Medulla oblongata (tissue), 1 donor: ENCODE data around the gene CD34.

ENCODE experiments used
- DNase-seq: peaks from one replicate; pipeline ENCODE4 v3.0.0-alpha.2; 2015; ENCODE audit errors: extremely low spot score

Gene CD34

DNA sequence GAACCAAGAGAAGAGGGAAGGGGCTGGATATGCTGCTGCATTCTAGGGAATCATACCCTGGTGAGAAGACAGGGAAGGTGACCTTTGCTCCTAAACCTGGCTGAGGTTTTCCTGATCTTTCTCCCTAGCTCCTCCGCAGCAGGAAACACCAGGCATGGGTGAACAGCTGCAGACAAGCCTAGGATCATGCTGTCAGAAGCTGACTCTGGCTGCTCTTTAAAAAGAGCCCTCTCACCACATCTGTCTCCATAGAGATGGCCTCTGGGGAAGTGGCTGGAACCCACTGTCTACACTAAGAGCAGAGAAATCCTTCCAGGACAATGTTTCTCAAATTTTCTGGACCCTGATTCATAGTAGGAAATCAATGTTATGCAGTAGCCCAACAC is 57.6 kb downstream of the CD34 start:
- DNase-seq: no peak

- DNase-seq: no peak
Observed at GRCh38 chr1:207852576-207853371, 58.2 kb downstream of the CD34 start.

- DNase-seq: no peak
Observed at GRCh38 chr1:207851696-207852095, 59.2 kb downstream of the CD34 start.

DNA sequence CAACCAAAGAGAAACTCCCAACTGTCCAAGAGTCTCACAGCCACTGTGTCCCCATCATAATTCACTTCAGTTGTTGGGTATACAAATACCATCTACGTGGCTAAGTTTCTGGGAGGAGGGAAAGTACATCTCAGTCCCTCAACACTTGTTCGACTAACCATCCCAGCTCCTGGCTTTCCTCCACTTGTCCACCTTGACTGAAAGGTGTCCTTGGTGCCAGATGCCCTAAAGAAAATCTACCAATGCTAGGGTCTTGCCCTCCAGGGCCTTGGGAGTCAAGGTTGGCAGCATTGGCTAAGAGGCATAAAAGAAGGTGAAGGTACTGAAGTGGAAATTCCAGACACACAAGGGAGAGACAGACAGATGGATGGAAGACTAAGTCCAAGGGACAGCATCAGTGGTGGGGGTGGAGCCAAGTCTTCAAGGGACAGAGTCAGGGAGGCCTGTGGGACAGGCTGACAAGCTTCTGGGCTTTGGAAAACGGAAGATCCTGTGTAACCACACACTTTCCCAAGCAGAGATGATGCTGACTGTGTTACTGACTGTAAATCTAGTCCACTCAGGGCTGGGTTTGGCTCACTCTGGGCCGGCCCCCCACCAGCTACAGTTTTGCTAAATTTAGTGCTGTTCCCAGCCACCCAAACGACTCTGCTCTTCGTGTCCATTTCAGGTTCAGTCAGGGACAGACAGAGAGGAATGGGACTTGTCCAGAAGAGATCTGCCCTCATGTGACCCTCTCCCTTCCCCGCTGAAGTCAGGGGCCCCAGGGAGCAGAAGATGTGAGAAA is 60.1 kb downstream of the CD34 start:
- no peak for DNase-seq

GRCh38 chr1:207849646-207850045 is 61.3 kb downstream of the CD34 start:
- no peak for DNase-seq

DNA sequence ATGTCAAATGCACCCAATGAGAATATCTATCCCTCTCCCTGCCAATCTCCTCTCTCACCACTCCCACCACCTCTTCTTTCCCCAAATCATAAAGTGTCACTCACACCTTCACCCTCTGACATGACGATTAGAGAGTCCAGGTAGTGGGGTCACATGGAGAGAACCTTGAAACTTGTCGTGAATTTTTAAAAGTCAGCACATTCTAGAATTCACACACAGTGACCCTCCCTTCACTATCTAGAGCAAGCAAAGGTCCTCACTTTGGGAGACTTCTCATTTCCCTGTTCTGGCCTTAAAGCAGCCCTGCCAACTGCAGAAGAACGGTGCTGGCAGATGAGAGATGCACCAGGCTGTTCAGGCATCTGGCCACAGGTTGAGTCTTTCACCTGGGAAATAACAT is 61.9 kb downstream of the CD34 start:
- no peak for DNase-seq

GRCh38 chr1:207848234-207848633 is 62.7 kb downstream of the CD34 start:
- DNase-seq: no peak

- no peak for DNase-seq
Observed at GRCh38 chr1:207847116-207847515, 63.8 kb downstream of the CD34 start.

GRCh38 chr1:207845109-207845508 is 65.8 kb downstream of the CD34 start:
- peak; percentile 77 for DNase-seq

GRCh38 chr1:207844371-207844770 is 66.6 kb downstream of the CD34 start:
- DNase-seq: peak; percentile 52

DNA sequence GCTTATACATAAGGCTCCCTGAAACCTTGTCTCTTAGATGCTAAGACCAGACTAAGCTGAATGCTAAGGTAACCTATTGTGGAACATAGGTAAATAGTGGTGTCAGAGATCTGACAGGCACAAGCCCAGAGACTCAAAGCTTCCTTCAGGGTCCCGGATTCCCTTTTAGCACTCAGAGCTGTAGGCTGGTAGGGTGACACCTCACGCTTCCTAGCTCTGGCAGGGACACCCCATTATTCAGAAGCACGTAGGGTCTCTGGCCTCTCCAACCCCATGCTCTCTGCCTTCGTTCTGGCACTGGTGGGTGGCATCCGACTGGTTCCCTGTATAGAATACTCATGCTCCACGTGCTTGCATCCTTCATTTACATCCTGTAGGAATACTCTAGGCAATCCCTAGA is 68.4 kb downstream of the CD34 start:
- DNase-seq: no peak

DNA sequence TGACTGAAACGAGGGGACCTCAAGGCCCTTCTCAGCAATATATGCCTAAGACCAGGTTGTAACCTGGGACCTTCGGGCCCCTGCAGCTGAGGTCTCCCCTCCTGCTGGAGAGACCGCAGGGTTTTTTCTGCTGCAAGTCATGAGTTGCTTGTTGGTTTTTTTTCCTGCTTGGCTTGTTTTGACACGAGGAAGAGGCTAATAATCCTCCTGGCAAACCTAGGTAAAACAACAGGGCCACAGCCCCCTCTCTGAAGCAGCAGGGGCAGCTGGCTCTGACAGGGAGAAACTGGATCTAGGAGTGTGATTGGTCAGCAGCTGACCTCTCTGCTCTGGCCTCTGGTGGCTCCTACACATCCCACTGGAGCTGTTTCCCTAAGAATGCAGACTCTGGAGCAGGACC is 69.0 kb downstream of the CD34 start:
- no peak for DNase-seq

DNA sequence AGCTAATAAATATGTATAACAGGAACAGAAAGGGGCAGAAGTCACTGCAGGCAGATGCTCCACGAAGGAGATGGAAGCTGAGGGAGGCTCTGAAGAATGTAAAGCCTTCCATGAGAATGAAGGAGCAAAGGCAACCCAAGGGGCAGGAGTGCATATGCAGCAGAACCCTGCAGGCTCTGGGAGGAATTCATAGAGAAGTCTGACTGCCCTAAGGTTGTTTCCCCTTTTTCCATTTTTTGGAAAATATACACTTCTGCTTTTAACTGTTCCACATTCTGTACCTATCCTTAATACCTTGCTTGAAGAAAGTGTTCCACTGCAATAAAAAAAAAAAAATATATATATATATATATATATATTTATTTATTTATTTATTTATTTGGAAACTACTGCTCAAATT is 69.6 kb downstream of the CD34 start:
- DNase-seq: no peak

GRCh38 chr1:207840380-207840779 is 70.5 kb downstream of the CD34 start:
- DNase-seq: no peak

DNA sequence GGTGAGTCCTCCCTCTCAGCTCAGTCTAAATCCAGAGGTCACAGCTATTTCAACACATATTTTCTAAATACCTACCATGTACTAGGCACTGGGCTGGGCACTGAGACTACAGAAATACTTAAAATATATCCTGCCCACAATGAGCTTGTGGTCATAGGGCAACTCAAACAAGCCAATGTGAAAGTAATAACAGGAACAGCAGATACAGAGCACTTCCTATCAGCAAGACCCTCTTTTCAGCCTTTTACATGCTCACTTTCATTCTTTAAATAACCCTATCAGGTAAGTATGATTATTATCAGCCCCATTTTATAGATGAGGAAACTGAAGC is 71.9 kb downstream of the CD34 start:
- no peak for DNase-seq

DNA sequence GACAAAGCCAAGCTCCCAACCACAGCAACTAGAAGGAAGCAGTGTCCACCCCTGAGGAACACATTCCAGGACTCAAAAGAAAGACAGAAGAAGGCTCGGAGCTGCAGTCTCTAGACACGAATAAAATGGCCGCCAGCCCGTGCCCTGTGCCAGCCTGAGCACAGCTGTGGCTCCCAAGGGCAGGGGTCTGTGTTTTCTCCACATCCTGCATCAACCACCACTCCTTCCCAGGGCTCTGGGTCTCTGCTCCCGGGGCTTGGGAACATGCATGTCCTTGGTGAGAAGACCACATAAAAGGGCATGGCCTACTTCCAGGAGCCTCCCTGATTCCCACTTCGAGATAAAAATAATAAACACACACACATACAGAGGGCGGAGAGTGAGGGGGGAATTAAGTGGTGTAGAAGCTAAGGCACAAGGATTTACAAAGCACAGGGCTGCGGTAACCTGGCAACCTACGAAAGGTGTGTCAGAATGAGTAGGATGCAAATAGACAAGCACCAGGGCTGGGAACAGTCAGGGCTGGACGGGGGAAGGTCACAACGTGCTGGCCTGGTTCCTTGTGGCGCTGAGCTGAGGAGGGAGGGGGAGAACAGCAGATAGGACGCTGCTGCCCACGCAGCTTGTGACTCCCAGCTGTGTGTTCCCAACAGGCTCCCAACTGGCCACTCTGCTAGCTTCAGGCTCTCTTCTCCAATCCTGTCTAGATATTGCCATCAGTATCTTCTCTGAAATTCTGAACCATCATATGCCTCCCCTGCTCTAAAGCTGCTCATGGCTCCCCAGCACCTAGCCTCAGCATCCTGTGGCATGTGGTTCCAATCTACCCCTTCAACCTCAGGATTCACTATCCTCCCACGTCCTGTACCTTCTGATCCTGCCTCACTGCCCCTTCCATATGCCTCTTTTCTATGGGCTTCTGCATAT is 72.5 kb downstream of the CD34 start:
- peak; percentile 66 for DNase-seq

DNA sequence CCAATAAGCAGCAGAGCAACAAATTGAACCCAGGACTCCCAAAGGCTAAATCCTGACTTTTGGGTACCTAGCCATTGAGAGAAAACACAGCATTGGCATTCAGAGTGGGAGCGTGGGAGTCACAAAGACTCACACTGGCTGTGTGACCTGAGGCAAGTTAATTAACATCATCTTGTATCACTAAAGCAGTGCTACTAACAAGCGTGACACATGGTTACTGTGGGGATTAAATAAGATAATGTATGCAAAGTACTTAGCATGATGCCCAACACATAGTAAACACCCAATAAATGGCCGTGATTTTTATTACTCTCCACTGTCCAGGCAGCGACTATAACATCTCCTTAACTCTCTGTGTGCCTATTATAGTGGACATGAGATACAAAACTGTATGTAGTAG is 73.3 kb downstream of the CD34 start:
- no peak for DNase-seq

DNA sequence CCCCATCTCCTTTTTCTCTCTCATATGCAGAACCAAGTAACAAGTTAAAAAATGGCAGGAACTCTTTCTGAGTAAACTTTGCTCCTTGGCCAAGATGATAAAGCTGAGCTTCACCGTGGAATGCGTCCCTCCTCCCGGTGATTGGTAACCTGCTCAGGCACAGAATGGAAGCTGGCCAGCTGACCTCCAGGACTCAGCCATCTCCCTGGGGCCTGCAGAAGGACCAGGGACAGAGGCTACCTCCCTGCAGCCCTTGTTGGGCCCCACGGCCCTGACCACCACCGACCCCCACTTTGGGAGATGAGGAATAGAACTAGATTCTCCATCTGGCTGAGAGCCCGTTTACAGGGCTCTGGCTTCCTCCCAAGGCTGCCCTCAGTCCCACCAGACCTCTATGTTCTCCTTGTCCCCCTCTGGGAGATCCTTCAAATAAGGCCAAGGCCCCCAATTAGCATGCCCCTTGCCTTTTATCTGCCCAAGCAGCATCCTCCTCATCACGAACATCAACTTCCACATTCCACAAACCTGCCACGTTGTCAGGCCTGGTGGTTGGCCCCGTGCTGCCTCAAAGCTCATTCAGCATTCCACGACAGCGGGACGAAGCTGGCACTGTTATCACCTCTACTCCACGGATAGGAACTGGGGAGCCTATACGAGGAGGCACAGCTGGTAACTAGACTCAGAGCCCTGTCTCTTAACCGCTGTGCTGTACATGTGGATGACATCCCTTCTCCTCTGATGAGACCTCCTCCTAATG is 74.2 kb downstream of the CD34 start:
- DNase-seq: no peak

DNA sequence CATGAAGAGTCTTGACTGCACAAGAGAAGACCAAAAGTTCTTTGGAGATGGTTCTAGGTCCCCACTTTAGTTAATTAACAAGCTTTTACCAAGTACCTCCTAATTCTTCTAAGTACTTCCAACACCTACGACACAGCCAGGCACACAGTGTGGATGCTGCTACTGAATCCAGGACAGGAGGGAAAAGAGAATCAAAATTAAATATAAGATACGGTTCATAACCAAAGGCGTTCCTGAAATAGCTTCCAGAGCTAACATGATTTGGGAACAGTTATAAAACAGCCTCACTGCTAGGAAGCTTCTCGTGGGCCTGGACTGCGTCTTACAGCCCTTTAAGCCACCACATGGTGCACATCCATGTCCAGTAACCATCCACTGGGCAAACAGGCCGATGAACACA is 75.0 kb downstream of the CD34 start:
- DNase-seq: no peak

- no peak for DNase-seq
Observed at GRCh38 chr1:207833956-207834660, 76.8 kb downstream of the CD34 start.

GRCh38 chr1:207833381-207833780 is 77.5 kb downstream of the CD34 start:
- no peak for DNase-seq
